GM19463 (cell line): ENCODE data around the gene PFDN4.

Experiments used
- ATAC-seq: cut with Tn5 transposase; IDR thresholded peaks from one replicate; pipeline ENCODE4 v1.9.1; 2021; ENCODE audit warnings: mild to moderate bottlenecking, moderate library complexity; ENCODE audit not compliant: unreplicated experiment

PFDN4 gene

GRCh38 chr20:54200487-54201267 lies 7.2 kb upstream of the PFDN4 start:
- no peak for ATAC-seq

- ATAC-seq: no peak
Observed at GRCh38 chr20:54201268-54201846, 6.5 kb upstream of the PFDN4 start.

- ATAC-seq: no peak
Observed at GRCh38 chr20:54203281-54203680, 4.6 kb upstream of the PFDN4 start.

DNA sequence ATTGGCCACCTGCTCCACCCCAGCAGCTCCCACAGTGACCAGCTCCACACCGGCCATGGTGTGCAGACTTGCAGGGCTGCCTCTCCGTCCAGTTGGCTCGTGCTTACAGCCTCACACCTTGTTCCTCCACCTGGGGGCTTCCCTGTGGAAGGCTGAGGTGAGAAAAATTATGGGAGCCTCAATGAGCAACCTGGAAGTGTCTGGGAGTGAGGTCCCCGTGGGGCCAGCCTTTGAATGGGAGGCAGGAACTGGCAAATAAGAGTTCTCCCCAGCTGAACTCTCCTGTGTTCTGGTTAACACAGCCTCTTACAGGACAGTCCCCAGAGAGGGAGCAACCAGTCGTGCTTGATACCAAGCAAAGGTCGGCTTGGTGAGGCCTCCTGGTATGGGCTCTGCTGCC lies 3.8 kb upstream of the PFDN4 start:
- ATAC-seq: no peak

- no peak for ATAC-seq
Observed at GRCh38 chr20:54204481-54204880, 3.4 kb upstream of the PFDN4 start.

- ATAC-seq: no peak
Observed at GRCh38 chr20:54205450-54205849, 2.4 kb upstream of the PFDN4 start.

GRCh38 chr20:54207053-54207742 lies 689 bp upstream of the PFDN4 start:
- ATAC-seq: no peak

GRCh38 chr20:54208548-54209176 lies 775 bp downstream of the PFDN4 start:
- ATAC-seq: peak; percentile 6

GRCh38 chr20:54209216-54209813 lies 1.4 kb downstream of the PFDN4 start:
- no peak for ATAC-seq

- no peak for ATAC-seq
Observed at GRCh38 chr20:54212226-54212625, 4.3 kb downstream of the PFDN4 start.

DNA sequence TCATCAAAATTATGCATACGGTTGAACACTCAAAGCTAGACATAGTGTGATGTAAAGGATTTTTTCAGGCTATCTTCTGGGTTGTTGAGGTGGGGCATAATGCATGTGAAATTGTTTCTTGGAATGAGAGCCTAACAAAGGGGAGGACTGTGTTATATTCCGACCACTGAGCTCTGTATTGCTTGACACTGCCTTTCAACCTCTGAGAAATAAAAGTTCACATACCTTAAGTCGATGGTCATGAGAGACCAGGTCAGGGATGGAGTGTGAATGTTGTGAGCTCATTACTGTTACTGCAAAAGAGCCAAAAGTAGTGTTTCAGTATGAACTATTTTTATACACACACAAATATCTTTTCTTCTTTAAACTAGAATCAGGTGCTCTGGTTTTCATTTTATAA lies 5.0 kb downstream of the PFDN4 start:
- ATAC-seq: no peak

DNA sequence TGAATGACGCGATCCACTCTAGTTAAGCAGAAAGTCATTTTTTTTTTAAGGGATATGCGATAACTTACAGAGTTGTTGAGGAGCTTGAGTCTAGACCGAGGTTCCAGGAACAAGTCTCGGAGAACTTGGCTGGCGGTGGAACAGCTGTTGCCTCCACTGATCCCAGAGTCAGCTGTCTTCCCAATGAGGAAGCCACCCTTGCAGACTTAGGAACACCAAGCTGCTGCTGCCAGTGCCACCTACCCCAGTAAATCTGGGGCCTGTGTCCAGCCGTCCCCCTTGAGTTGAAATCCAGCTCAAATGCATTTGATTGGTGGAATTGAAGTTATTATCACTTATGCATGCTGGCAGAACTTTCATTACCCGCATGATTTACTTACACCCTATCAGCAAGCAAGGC lies 6.7 kb downstream of the PFDN4 start:
- ATAC-seq: no peak

GRCh38 chr20:54215157-54215789 lies 7.4 kb downstream of the PFDN4 start:
- no peak for ATAC-seq

DNA sequence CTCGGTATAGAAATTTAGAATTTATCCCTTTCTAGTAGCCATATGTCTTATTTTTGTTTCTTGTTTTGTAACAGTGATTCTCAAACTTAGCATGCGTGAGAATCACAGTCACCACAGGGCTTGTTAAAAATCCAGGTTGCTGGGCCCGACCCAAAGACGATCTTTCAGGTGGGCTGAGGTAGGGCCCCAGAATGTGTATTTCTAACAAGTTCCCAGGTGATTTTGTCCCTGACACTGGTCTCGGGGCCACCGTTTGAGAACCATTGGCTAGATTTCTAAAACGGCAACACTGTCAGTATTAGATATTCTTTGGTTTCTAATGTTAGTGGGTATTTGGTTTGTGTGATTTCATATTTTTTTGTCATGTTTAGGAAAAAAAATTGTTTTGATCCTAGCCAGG lies 9.9 kb downstream of the PFDN4 start:
- ATAC-seq: no peak

- ATAC-seq: no peak
Observed at GRCh38 chr20:54218470-54218869, 10.6 kb downstream of the PFDN4 start.

GRCh38 chr20:54219751-54220426 lies 12.0 kb downstream of the PFDN4 start:
- ATAC-seq: no peak

GRCh38 chr20:54220722-54221121 lies 12.8 kb downstream of the PFDN4 start:
- ATAC-seq: no peak

GRCh38 chr20:54221353-54221752 lies 13.5 kb downstream of the PFDN4 start:
- ATAC-seq: no peak

- no peak for ATAC-seq
Observed at GRCh38 chr20:54221996-54222890, 14.4 kb downstream of the PFDN4 start.
